Breast epithelium (tissue), 3 donors: ENCODE results near the gene TNNT2.
A peak's percentile ranks its signal among the peaks of the same experiment; 100 is the strongest.

Source experiments
- POLR2A ChIP-seq: fragments of 450-650 bp; IDR thresholded peaks from one replicate; pipeline ENCODE4 v1.6.1; 2016; ENCODE audit warnings: antibody characterized with exemption, mild to moderate bottlenecking, moderate library complexity
- POLR2AphosphoS5 ChIP-seq, 3 donors: sonication (generic); formaldehyde crosslinking; IDR thresholded peaks; one replicate each; pipeline ENCODE4 v1.6.1; 2017; ENCODE audit warnings: antibody characterized with exemption in 3 of 3
- TF ChIP-seq, protein P1 (sequence below), 3 donors: fragments of 450-650 bp; IDR thresholded peaks; one replicate each; pipeline ENCODE4 v1.5.1; 2016 to 2017; ENCODE audit warnings: antibody characterized with exemption in 3 of 3, mild to moderate bottlenecking in 3 of 3, moderate library complexity in 3 of 3

DNA sequence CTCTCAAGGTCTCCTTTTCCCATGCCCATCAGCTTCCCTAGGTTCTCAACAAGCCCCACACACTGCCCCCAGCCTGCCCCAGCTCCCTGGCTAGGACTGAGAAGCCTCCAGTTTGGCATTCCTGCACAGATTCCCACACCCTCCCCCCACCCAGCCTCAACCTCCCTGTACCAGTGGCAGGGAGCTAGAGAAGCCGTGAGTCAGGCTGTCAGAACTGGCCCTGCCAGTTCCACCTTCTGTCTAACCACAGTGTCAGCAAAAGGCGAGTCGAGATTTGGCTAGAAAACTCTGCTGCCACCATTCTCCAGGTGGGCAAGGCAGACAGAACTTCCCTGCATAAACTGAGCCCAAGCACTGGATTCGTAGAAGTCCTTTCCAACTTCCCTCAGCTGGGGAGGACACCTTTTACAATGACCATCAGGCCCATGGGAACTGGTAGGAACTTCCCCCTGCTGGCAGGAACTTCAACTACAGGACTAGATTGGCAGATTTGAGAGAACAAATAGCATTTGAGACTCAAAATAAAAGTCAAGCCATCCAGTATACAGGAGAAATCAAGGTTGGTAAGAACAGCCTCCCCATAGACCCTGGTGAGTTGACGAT, 31.0 kb downstream of the TNNT2 start:
- TF ChIP-seq, protein P1, sequence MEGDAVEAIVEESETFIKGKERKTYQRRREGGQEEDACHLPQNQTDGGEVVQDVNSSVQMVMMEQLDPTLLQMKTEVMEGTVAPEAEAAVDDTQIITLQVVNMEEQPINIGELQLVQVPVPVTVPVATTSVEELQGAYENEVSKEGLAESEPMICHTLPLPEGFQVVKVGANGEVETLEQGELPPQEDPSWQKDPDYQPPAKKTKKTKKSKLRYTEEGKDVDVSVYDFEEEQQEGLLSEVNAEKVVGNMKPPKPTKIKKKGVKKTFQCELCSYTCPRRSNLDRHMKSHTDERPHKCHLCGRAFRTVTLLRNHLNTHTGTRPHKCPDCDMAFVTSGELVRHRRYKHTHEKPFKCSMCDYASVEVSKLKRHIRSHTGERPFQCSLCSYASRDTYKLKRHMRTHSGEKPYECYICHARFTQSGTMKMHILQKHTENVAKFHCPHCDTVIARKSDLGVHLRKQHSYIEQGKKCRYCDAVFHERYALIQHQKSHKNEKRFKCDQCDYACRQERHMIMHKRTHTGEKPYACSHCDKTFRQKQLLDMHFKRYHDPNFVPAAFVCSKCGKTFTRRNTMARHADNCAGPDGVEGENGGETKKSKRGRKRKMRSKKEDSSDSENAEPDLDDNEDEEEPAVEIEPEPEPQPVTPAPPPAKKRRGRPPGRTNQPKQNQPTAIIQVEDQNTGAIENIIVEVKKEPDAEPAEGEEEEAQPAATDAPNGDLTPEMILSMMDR (IDR thresholded peaks at IDR 0.05), result peak; percentile 68 to 74 (median 69)
- TF ChIP-seq POLR2AphosphoS5 (IDR thresholded peaks at IDR 0.05), result peak in 1 of 3 donors; percentile 19
- no peak for TF ChIP-seq POLR2A
